K562 (cell line): Measurements from ENCODE around the gene PPM1H. TPM values are rescaled to one million over a fixed set of nuclear protein-coding genes. Genes with fewer than 3 reads are reported as not detected.

Experiments used
- ATAC-seq: fragments of 200-7000 bp; cut with Tn5 transposase; 3 replicates; pipeline ENCODE4 v1.9.1; 2020; ENCODE audit warnings: moderate library complexity
- BruUV-seq: library from RNA; stranded (reverse); fragments of 400-500 nt; replicated peaks from 2 replicates; lab custom pipeline; 2021; lab: Mats Ljungman, UMichigan
- CTCF ChIA-PET: fragments of 300-600 bp; formaldehyde crosslinking; extraction: SDS; loops from one replicate; lab custom pipeline; 2021; ENCODE audit warnings: low intra/inter-chr PET ratio; lab: Yijun Ruan, JAX
- POLR2A ChIA-PET: fragments of 300-600, 350-650 bp; sonication (Branson Sonifier 250); formaldehyde crosslinking; extraction: SDS; loops from one replicate; lab custom pipeline; 2021; ENCODE audit warnings: antibody characterized with exemption, inconsistent platforms; lab: Yijun Ruan, JAX
- DNase-seq, 4 experiments: peaks; one replicate each; pipeline versions ENCODE4 v3.0.0 to v3.0.0-alpha.2; 2011 to 2018; ENCODE audit warnings: low spot score in 3 of 4, mixed read lengths in 3 of 4; ENCODE audit errors: extremely low read depth in 1 of 4
- FAIRE-seq: peaks from 2 replicates; lab custom pipeline; 2011; peaks lifted over from hg19 to GRCh38; lab: Jason Lieb, UNC
- H2AFZ ChIP-seq: 2 replicates; pipeline ENCODE4 v1.6.0; 2011; ENCODE audit warnings: low read depth, low read length, control low read depth, inconsistent platforms
- H3K27ac ChIP-seq: fragments of 200-600 bp; 3 replicates; pipeline ENCODE4 v1.8.0; 2011; ENCODE audit warnings: low read depth, mild to moderate bottlenecking, control low read depth, inconsistent platforms, low read length, moderate library complexity, mixed read lengths; ENCODE audit errors: extremely low read depth
- H3K27me3 ChIP-seq, 2 experiments: fragments of 300-600 bp in 1 of 2; 2 replicates in 1 of 2; 3 replicates in 1 of 2; pipeline versions ENCODE4 v1.6.0 to v1.8.0; 2011; ENCODE audit warnings: inconsistent platforms in 2 of 2, low read length in 2 of 2, mild to moderate bottlenecking in 1 of 2, mixed read lengths in 1 of 2, moderate library complexity in 1 of 2; ENCODE audit not compliant: control insufficient read depth in 2 of 2, insufficient read depth in 2 of 2
- H3K36me3 ChIP-seq: fragments of 300-600 bp; 3 replicates; pipeline ENCODE4 v1.8.0; 2011; ENCODE audit warnings: mild to moderate bottlenecking, low read length, inconsistent platforms; ENCODE audit not compliant: control insufficient read depth, insufficient read depth
- H3K4me1 ChIP-seq, 2 experiments: fragments of 200-600 bp in 1 of 2; replicated peaks in 1 of 2; 2 replicates in 1 of 2; 3 replicates in 1 of 2; pipeline versions ENCODE4 v1.5.1 to v1.8.0; 2011; ENCODE audit warnings: inconsistent platforms in 2 of 2, low read length in 2 of 2, mild to moderate bottlenecking in 1 of 2, mixed read lengths in 1 of 2, moderate library complexity in 1 of 2; ENCODE audit not compliant: control insufficient read depth in 2 of 2, insufficient read depth in 2 of 2
- H3K4me2 ChIP-seq: 2 replicates; pipeline ENCODE4 v1.6.1; 2011; ENCODE audit warnings: low read length, control low read depth, inconsistent platforms, mixed read lengths; ENCODE audit not compliant: insufficient read depth
- H3K4me3 ChIP-seq: fragments of 200-600 bp; sonication (generic), shearing (Covaris generic); 2 replicates; pipeline ENCODE4 v1.5.1; 2016; ENCODE audit warnings: control low read depth, inconsistent platforms
- H3K79me2 ChIP-seq: fragments of 200-600 bp; 3 replicates; pipeline ENCODE4 v1.8.0; 2011; ENCODE audit warnings: low read length, inconsistent platforms; ENCODE audit not compliant: control insufficient read depth, insufficient read depth
- H3K9ac ChIP-seq, 2 experiments: 2 replicates each; pipeline versions ENCODE4 v1.6.0 to v1.6.1; 2011; ENCODE audit warnings: low read depth in 2 of 2, low read length in 2 of 2, control low read depth in 1 of 2, inconsistent platforms in 1 of 2, mild to moderate bottlenecking in 1 of 2, mixed read lengths in 1 of 2; ENCODE audit not compliant: insufficient read depth in 1 of 2
- H3K9me1 ChIP-seq: one replicate; pipeline ENCODE4 v1.6.0; 2011; ENCODE audit warnings: inconsistent platforms, mild to moderate bottlenecking, low read length, moderate library complexity; ENCODE audit not compliant: control insufficient read depth, insufficient read depth
- H3K9me3 ChIP-seq: replicated peaks from 2 replicates; pipeline ENCODE4 v1.5.1; 2011; ENCODE audit warnings: low read depth, low read length, inconsistent platforms; ENCODE audit not compliant: control insufficient read depth, insufficient read depth
- H4K20me1 ChIP-seq: replicated peaks from 2 replicates; pipeline ENCODE4 v1.6.1; 2011; ENCODE audit warnings: low read length, inconsistent platforms, mixed read lengths; ENCODE audit not compliant: control insufficient read depth, insufficient read depth
- CREB5 ChIP-seq: fragments of 250-450 bp; sonication (Bioruptor Pico); IDR thresholded peaks from 2 replicates; pipeline ENCODE4 v1.5.0; 2020; ENCODE audit warnings: mild to moderate bottlenecking
- CSDE1 ChIP-seq, 2 experiments: fragments of 450-650 bp; IDR thresholded peaks; 2 replicates each; pipeline ENCODE4 v1.6.1; 2016; ENCODE audit warnings: mild to moderate bottlenecking in 1 of 2
- ELK1 ChIP-seq: sonication (generic); formaldehyde crosslinking; IDR thresholded peaks from 2 replicates; pipeline ENCODE4 v1.8.1; 2022; ENCODE audit warnings: missing genetic modification reagents
- FOXJ3 ChIP-seq: sonication (generic); formaldehyde crosslinking; IDR thresholded peaks from 2 replicates; pipeline ENCODE4 v1.4.0; 2020; ENCODE audit warnings: mild to moderate bottlenecking, missing genetic modification reagents
- FOXM1 ChIP-seq, 2 experiments: fragments of 450-650 bp in 1 of 2; sonication (generic) in 1 of 2; formaldehyde crosslinking in 1 of 2; IDR thresholded peaks; 2 replicates each; pipeline versions ENCODE4 v1.6.1 to v1.9.0; 2017 to 2022; ENCODE audit warnings: low read depth in 2 of 2, mild to moderate bottlenecking in 2 of 2, missing genetic modification reagents in 1 of 2, moderate library complexity in 1 of 2
- HNRNPH1 ChIP-seq: fragments of 200-400 bp; formaldehyde crosslinking; optimal IDR thresholded peaks from 2 replicates; pipeline ENCODE3; 2017; ENCODE audit warnings: low read depth, mild to moderate bottlenecking, low read length, moderate library complexity
- HOXB6 ChIP-seq: fragments of 250-450 bp; sonication (Bioruptor Pico); IDR thresholded peaks from 2 replicates; pipeline ENCODE4 v1.5.1; 2022; ENCODE audit warnings: mild to moderate bottlenecking, borderline replicate concordance
- JUND ChIP-seq, 2 experiments: IDR thresholded peaks; 2 replicates in 1 of 2; 3 replicates in 1 of 2; pipeline ENCODE4 v1.6.1; 2011; ENCODE audit warnings: borderline replicate concordance in 2 of 2, low read depth in 2 of 2, low read length in 2 of 2, improper control_type of control experiment in 1 of 2, missing biosample characterization in 1 of 2, missing genetic modification characterization in 1 of 2, missing genetic modification reagents in 1 of 2
- MYC ChIP-seq, 2 experiments: fragments of 250-450 bp in 1 of 2; sonication (Bioruptor Pico) in 1 of 2; IDR thresholded peaks; 2 replicates each; pipeline versions ENCODE4 v1.5.1 to v1.6.1; 2012 to 2021; ENCODE audit warnings: low read depth in 2 of 2, borderline replicate concordance in 1 of 2, improper control_type of control experiment in 1 of 2, low read length in 1 of 2, mild to moderate bottlenecking in 1 of 2, moderate library complexity in 1 of 2
- MYNN ChIP-seq, 2 experiments: sonication (generic); formaldehyde crosslinking in 1 of 2; IDR thresholded peaks; 2 replicates each; pipeline versions ENCODE4 v1.5.0 to v1.6.1; 2016 to 2020; ENCODE audit warnings: antibody characterized with exemption in 1 of 2, missing genetic modification reagents in 1 of 2
- SP1 ChIP-seq: sonication (generic); formaldehyde crosslinking; IDR thresholded peaks from 2 replicates; pipeline ENCODE4 v1.8.1; 2022; ENCODE audit warnings: mild to moderate bottlenecking, missing genetic modification reagents
- TAF7 ChIP-seq: fragments of 450-650 bp; IDR thresholded peaks from 2 replicates; pipeline ENCODE4 v1.6.1; 2016; ENCODE audit warnings: missing genetic modification characterization, missing compliant biosample characterization
- TRIM25 ChIP-seq: fragments of 450-650 bp; IDR thresholded peaks from 2 replicates; pipeline ENCODE4 v1.7.0; 2016; ENCODE audit warnings: borderline replicate concordance
- ZNF764 ChIP-seq: fragments of 250-450 bp; sonication (Bioruptor Pico); IDR thresholded peaks from 2 replicates; pipeline ENCODE4 v1.4.0; 2020; ENCODE audit warnings: low read depth, mild to moderate bottlenecking, moderate library complexity
- WGBS: fragments of 100-300 bp; shearing (Covaris generic); methylation state at CpG from one replicate; pipeline ENCODE4 v1.1.6; 2016; ENCODE audit warnings: low coverage, mixed read lengths; ENCODE audit not compliant: insufficient coverage; ENCODE audit errors: missing lambda C conversion rate; 5-methylcytosine and 5-hydroxymethylcytosine counted together
- in situ Hi-C: fragments of 300-500 bp; cut with MboI; formaldehyde crosslinking; loops from 4 replicates; pipeline ENCODE4 v1.15.0; 2018; ENCODE audit warnings: inconsistent platforms, mixed read lengths
- intact Hi-C: fragments of 100-400 bp; cut with micrococcal nuclease; formaldehyde crosslinking; loops from 2 replicates; pipeline ENCODE4 v1.14.2; 2022
- polyA plus RNA-seq, 8 experiments: library from polyadenylated mRNA; depleted of rRNA in 4 of 8; stranded (reverse) in 5 of 8; unstranded in 3 of 8; fragments of >200 nt; fragmentation: Nextera tagmentation in 2 of 8; fragmentation: Illumina TruSeq in 1 of 8; extraction: Ambion mirVana in 2 of 8; extraction: Trizol in 1 of 8; gene quantifications; 2 replicates each; pipeline versions ENCODE4 v1.2.1 to v1.2.3, GENCODE V29; 2011 to 2014; ENCODE audit warnings: inconsistent platforms in 1 of 8, missing spikeins in 1 of 8
- total RNA-seq, 7 experiments: library from RNA; depleted of rRNA in 6 of 7; stranded (reverse); fragments of >200 nt in 6 of 7; fragmentation: Illumina TruSeq in 2 of 7; extraction: Trizol in 2 of 7; gene quantifications; 2 replicates each; pipeline versions ENCODE4 v1.2.1 to v1.2.3, GENCODE V29; 2011 to 2021; ENCODE audit warnings: low replicate concordance in 1 of 7

The PPM1H gene
- total and polyA plus RNA-seq, 9 of the 15 experiments (the other 6 are each of a cell fraction or from before 2014, with no cell fraction given), result 5.3 to 29.3 (median 11.3) TPM

GRCh38 chr12:62684570-62685295 lies 250.2 kb downstream of the PPM1H start:
- Histone ChIP-seq H3K4me3 (no peak overlapping the region), H3K9ac (no peak overlapping the region), H2AFZ (no peak overlapping the region), H3K79me2 (no peaks in the 10 kb centered on the region), H3K4me1 (no peaks in the 10 kb centered on the region), H3K36me3 (peaks cover 8% of the 10 kb centered on the region; the same call in 1 of the 3 replicates), H3K27me3 (no peaks in the 10 kb centered on the region), H3K4me2 (no peak overlapping the region), H3K27ac (no peak overlapping the region), H4K20me1 (no peaks in the 10 kb centered on the region), H3K9me3 (no peaks in the 10 kb centered on the region), H3K9me1 (no peaks in the 10 kb centered on the region)
- ATAC-seq, result no peak
- BruUV-seq, result no TSS peak
- WGBS, result 53% methylated on average over 6 of the region's 7 CpGs
- ChIA-PET POLR2A (no interaction called here), CTCF (interaction anchor here (0.6 kb wide), 1 partner anchor 1802 kb away, joined by 3 read pairs; no protein-coding TSS in a partner anchor)
- intact Hi-C loops (no loop called here), in situ Hi-C loops (no loop called here)
- no peak for DNase-seq
- no peak for FAIRE-seq
- TF ChIP-seq TRIM25 (no peak), FOXM1 (IDR thresholded peaks at IDR 0.05; ENCODE audit: low read depth) (no peak), FOXM1 (CRISPR knock-in tag; IDR thresholded peaks at IDR 0.05; ENCODE audit: low read depth) (no peak), TAF7 (tag) (no peak), HNRNPH1 (no peak), MYNN (IDR thresholded peaks at IDR 0.05) (no peak), MYNN (CRISPR knock-in tag; IDR thresholded peaks at IDR 0.05) (no peak), FOXJ3 (CRISPR knock-in tag) (no peak), HOXB6 (CRISPR knock-in tag) (no peak), ZNF764 (CRISPR knock-in tag) (no peak), JUND (IDR thresholded peaks at IDR 0.05; ENCODE audit: borderline replicate concordance, low read depth, low read length) (no peak), JUND (tag; IDR thresholded peaks at IDR 0.05; ENCODE audit: borderline replicate concordance, low read depth, low read length) (no peak), MYC (IDR thresholded peaks at IDR 0.05; ENCODE audit: low read depth, low read length) (no peak), MYC (CRISPR knock-in tag; IDR thresholded peaks at IDR 0.05; ENCODE audit: borderline replicate concordance, low read depth) (no peak), CREB5 (no peak), CSDE1 (IDR thresholded peaks at IDR 0.05) (no peak), ELK1 (CRISPR knock-in tag) (no peak), SP1 (no peak)
